Esophagus muscularis mucosa (tissue), 4 donors: ENCODE data around the gene QSOX2. TPM values are rescaled to one million over a fixed set of nuclear protein-coding genes. Genes with fewer than 3 reads are reported as not detected.

Experiments used
- DNase-seq: peaks from one replicate; pipeline ENCODE4 v3.0.0-alpha.2; 2017; ENCODE audit errors: extremely low spot score
- H3K27ac ChIP-seq, 4 donors: fragments of 200-600 bp; sonication (generic); replicated peaks in 1 of 4; 1 replicate in 3 of 4; 2 replicates in 1 of 4; pipeline ENCODE4 v1.5.1; 2016 to 2019; ENCODE audit warnings: mild to moderate bottlenecking in 1 of 4
- H3K27me3 ChIP-seq, 4 donors: fragments of 200-600 bp; sonication (generic); one replicate each; pipeline versions ENCODE4 v1.5.1 to v1.6.0; 2016 to 2019
- H3K36me3 ChIP-seq, 4 donors: fragments of 200-600 bp; sonication (generic); one replicate each; pipeline ENCODE4 v1.5.1; 2016 to 2019
- H3K4me1 ChIP-seq, 4 donors: fragments of 200-600 bp; sonication (generic); one replicate each; pipeline ENCODE4 v1.5.1; 2016 to 2019
- H3K4me3 ChIP-seq, 4 donors: fragments of 200-600 bp; sonication (generic); 1 replicate in 2 of 4; 2 replicates in 2 of 4; pipeline ENCODE4 v1.5.1; 2016 to 2019; ENCODE audit warnings: mild to moderate bottlenecking in 4 of 4, moderate library complexity in 1 of 4
- H3K9me3 ChIP-seq, 4 donors: fragments of 200-600 bp; sonication (generic); 1 replicate in 3 of 4; 2 replicates in 1 of 4; pipeline ENCODE4 v1.5.1; 2016 to 2019
- CTCF ChIP-seq, 3 experiments: fragments of 200-600 bp in 2 of 3; fragments of 450-650 bp in 1 of 3; sonication (generic) in 2 of 3; IDR thresholded peaks; one replicate each; pipeline ENCODE4 v1.5.1; 2017 to 2019; ENCODE audit warnings: antibody characterized with exemption in 3 of 3, mild to moderate bottlenecking in 2 of 3, moderate library complexity in 1 of 3
- EP300 ChIP-seq: sonication (generic); formaldehyde crosslinking; IDR thresholded peaks from one replicate; pipeline ENCODE4 v1.6.1; 2017; ENCODE audit warnings: antibody characterized with exemption
- POLR2A ChIP-seq: fragments of 450-650 bp; IDR thresholded peaks from one replicate; pipeline ENCODE4 v1.6.1; 2017; ENCODE audit warnings: antibody characterized with exemption, moderate library complexity, mild to moderate bottlenecking, low read depth
- POLR2AphosphoS5 ChIP-seq, 2 donors: sonication (generic); formaldehyde crosslinking; IDR thresholded peaks; one replicate each; pipeline ENCODE4 v1.6.1; 2017; ENCODE audit warnings: antibody characterized with exemption in 2 of 2
- WGBS: methylation state at CpG from one replicate; pipeline ENCODE4 v1.1.5; 2018; 5-methylcytosine and 5-hydroxymethylcytosine counted together
- intact Hi-C: fragments of 100-400 bp; cut with DNase I; formaldehyde crosslinking; loops from one replicate; pipeline ENCODE4 v1.15.1; 2023
- total RNA-seq, 4 donors: library from RNA; depleted of rRNA; stranded (reverse); fragments of >200 nt; gene quantifications; one replicate each; pipeline versions ENCODE4 v1.1.0 to v1.2.1, GENCODE V29; 2016

Gene QSOX2
- total RNA-seq, 4 donors from 2014 or later: 5.4 to 7.6 (median 6.3) TPM

DNA sequence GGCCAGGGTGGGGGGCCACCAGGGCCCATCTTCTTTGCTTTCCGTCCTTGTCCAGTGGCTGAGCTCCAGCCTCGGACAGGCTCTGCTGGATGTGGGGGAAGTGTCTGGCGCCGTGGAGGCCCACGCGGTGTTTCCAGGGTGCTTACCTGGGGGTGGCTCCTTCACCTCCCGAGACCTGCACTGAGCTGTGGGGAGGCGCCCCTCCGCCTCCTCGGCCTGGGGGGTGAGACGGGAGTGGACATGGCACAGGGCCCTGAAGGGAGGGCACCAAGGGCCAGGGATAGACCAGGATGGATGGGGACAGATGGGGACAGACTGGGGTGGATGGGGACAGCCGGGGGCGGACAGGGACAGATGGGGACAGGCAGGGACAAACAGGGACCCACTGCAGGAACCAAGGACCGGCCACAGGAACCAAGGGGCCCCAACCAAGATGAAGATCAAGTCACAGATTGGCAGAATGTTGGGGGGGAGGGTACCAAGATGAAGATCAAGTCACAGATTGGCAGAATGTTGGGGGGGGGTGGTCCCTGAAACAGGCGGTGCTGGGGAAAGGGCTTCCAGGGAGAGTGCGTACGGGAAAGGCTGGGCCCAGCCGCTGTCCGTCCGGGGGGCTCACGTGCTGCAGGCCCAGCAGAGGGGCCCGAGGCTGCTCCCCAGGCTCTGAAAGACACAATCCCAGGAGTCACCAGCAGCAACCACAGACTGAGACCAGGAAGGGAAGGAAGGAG, 13.3 kb upstream of the QSOX2 start:
- no peak overlapping the region for H3K4me3 ChIP-seq
- H3K27me3 ChIP-seq: peaks cover 0 to 46% (median 0%) of the 10 kb centered on the region in 4 donors
- H3K9me3 ChIP-seq: no peaks in the 10 kb centered on the region
- WGBS: 86% methylated on average over 22 of the region's 22 CpGs
- TF ChIP-seq CTCF (IDR thresholded peaks at IDR 0.05): no peak
- TF ChIP-seq POLR2AphosphoS5 (IDR thresholded peaks at IDR 0.05): no peak
- TF ChIP-seq EP300: no peak
- no peak for TF ChIP-seq POLR2A
- no peak overlapping the region for H3K27ac ChIP-seq
- no peaks in the 10 kb centered on the region for H3K36me3 ChIP-seq
- peaks cover 0 to 3% (median 0%) of the 10 kb centered on the region in 4 donors for H3K4me1 ChIP-seq
- intact Hi-C loops: no loop called here
- DNase-seq: no peak

DNA sequence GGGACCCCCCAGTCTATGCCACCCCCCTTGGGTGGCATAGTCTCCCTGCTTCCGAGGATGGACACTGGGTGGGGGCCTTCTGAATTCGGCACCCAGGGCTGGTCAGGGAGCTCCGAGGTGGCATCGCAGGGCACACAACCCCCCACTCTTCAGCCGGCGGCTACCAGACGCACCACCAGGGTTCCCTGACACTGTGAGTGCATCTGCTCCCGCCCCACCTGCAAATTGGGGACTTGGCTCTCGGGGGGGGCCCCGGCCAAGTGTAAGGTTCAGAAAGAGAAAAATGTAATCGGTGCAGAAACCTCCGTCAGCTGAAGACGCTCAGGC, 12.7 kb upstream of the QSOX2 start:
- H3K4me3 ChIP-seq: no peak overlapping the region
- no peaks in the 10 kb centered on the region for H3K36me3 ChIP-seq
- H3K4me1 ChIP-seq: peaks cover 0 to 3% (median 0%) of the 10 kb centered on the region in 4 donors
- 82% methylated on average over 13 of the region's 13 CpGs for WGBS
- TF ChIP-seq CTCF (IDR thresholded peaks at IDR 0.05) (no peak), POLR2A (no peak), EP300 (no peak), POLR2AphosphoS5 (IDR thresholded peaks at IDR 0.05) (no peak)
- H3K27me3 ChIP-seq: peaks cover 0 to 53% (median 0%) of the 10 kb centered on the region in 4 donors
- no peak overlapping the region for H3K27ac ChIP-seq
- H3K9me3 ChIP-seq: no peaks in the 10 kb centered on the region
- intact Hi-C loops: no loop called here
- no peak for DNase-seq

- no peak for DNase-seq
- Histone ChIP-seq H3K36me3 (no peaks in the 10 kb centered on the region), H3K4me3 (no peak overlapping the region), H3K4me1 (peaks cover 0 to 3% (median 0%) of the 10 kb centered on the region in 4 donors), H3K9me3 (no peaks in the 10 kb centered on the region), H3K27ac (no peak overlapping the region), H3K27me3 (peaks cover 0 to 60% (median 0%) of the 10 kb centered on the region in 4 donors)
- TF ChIP-seq POLR2AphosphoS5 (IDR thresholded peaks at IDR 0.05): no peak
- TF ChIP-seq EP300: no peak
- TF ChIP-seq POLR2A: no peak
- TF ChIP-seq CTCF (IDR thresholded peaks at IDR 0.05): no peak
- WGBS: 88% methylated on average over 27 of the region's 39 CpGs
- intact Hi-C loops: no loop called here
Observed at GRCh38 chr9:136257381-136258298, 12.0 kb upstream of the QSOX2 start.

- H3K27me3 ChIP-seq: peaks cover 0 to 65% (median 0%) of the 10 kb centered on the region in 4 donors
- intact Hi-C loops: no loop called here
- no peak for DNase-seq
- no peaks in the 10 kb centered on the region for H3K9me3 ChIP-seq
- no peak for TF ChIP-seq POLR2A
- no peak for TF ChIP-seq POLR2AphosphoS5 (IDR thresholded peaks at IDR 0.05)
- TF ChIP-seq EP300: no peak
- TF ChIP-seq CTCF (IDR thresholded peaks at IDR 0.05): no peak
- WGBS: 76% methylated on average over 14 of the region's 28 CpGs
- H3K4me3 ChIP-seq: no peak overlapping the region
- H3K36me3 ChIP-seq: no peaks in the 10 kb centered on the region
- H3K27ac ChIP-seq: no peak overlapping the region
- H3K4me1 ChIP-seq: peaks cover 0 to 3% (median 0%) of the 10 kb centered on the region in 4 donors
Observed at GRCh38 chr9:136255896-136256890, 10.6 kb upstream of the QSOX2 start.
